GM18526 (cell line): ENCODE data around the gene SLC26A1.

ENCODE experiments used
- POLR2A ChIP-seq: IDR thresholded peaks from 3 replicates; pipeline ENCODE4 v1.6.1; 2011; ENCODE audit not compliant: insufficient read length; ENCODE audit errors: extremely low read depth

The SLC26A1 gene

GRCh38 chr4:986879-987623 lies 6.2 kb downstream of the SLC26A1 start, which contains the start of gene IDUA:
Gene IDUA (plus strand): TSS chr4:987044. CDS start chr4:987085, 41 bp downstream.
- TF ChIP-seq POLR2A, result peak; percentile 43

- TF ChIP-seq POLR2A, result no peak
Observed at GRCh38 chr4:986428-986878, 6.8 kb downstream of the SLC26A1 start.

- no peak for TF ChIP-seq POLR2A
Observed at GRCh38 chr4:985123-985830, 7.9 kb downstream of the SLC26A1 start.

DNA sequence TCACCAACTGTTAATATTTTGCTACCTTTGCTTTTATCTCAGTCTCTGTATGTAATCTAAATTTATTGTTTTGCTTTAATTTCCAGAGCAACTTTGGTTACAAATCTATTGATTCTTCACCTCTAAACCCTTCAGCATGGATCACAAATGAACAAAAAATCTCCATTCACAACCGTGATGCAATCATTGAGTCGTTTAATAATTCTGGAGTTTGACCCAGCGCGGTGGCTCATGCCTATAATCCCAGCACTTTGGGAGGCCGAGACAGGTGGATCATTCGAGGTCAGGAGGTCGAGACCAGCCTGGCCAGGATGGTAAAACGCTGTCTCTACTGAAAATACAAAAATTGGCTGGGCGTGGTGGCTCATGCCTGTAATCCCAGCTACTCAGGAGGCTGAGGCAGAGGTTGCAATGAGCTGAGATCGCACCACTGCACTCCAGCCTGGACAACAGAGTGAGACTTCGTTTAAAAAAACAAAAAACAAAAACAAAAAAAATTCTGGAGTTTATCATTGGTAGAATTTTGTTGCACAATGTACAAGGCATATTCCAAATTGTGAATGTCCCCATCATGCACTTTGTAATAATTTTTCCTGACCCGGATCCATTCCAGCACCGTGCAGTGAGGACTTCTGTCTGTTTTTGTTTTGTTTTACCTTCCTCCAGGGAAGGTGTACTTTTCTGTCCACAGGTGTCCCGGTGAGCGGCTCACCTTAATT lies 8.7 kb downstream of the SLC26A1 start:
- no peak for TF ChIP-seq POLR2A

GRCh38 chr4:982814-983213 lies 10.4 kb downstream of the SLC26A1 start:
- TF ChIP-seq POLR2A, result no peak

GRCh38 chr4:982291-982690 lies 10.9 kb downstream of the SLC26A1 start:
- TF ChIP-seq POLR2A, result no peak

- TF ChIP-seq POLR2A, result no peak
Observed at GRCh38 chr4:978957-979701, 14.1 kb downstream of the SLC26A1 start.

DNA sequence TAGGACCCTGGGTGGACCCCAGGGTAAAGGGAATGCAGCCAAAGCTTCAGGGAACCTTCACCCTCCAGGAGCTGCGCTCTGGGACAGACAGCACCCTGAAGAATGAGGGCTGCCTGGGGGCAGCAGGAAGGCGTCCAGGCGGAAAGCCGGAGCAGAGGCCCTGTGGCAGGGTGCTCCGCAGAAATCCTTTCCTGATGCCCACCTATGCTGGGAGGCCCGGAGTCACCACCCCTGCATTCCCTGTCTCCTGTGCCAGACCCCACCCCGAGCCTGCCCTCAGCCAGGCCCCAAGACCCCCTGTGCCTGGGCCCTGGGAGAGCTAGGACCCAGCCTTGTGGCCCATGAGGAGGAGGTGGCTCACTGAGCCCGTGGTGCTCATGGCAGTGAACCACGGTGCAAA lies 18.5 kb downstream of the SLC26A1 start:
- TF ChIP-seq POLR2A, result no peak

DNA sequence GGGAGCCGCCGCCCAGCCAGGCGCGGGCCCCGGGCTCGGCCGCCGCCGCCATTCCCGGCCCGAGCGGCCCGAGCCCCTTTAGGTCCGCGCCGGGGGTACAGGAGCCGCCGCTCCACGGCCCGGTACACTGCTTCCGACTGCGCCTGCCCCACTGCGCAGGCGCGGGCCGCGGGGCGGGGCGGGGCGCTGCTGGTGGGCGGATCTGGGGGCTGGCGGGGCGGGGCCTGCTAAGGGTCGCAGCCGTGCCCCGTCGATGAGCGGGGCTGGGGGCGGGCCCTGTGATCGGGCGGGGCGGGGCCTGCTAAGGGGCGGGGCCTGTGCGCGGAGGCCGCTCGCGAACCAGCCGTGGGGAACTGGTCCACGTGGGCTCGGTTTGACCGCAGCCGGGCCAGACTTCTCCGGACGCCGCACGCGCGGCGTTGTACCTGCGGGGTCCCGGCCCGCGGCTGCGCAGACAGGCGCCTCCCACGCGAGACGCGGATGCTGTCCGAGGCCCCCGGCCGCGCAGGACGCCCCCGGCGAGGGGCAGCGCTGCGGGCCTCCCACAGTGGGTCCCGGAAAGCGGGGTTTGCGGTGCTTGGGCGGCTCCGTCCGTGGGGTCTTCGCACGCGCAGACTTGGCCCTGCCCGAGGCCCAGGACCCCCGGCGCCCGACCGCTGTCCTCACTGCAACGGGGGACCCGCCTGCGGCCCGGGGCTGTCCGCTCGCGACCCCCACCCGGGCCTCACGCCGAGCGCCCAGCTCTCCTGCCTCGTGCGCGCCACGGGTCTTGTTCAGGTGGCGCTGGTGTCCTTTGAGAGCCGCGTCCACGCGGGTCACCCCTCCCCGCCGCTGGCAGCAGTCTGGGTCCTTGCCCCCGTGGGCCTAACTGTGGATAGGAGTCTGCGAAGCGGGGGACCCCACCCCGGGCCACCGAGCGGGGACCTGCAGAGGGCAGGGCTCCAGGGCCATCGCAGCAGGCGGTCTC lies 19.5 kb downstream of the SLC26A1 start, which contains the start of gene DGKQ:
TSS of gene DGKQ (minus strand) at position 139 of the 967 bp plus-strand sequence. CDS start at position 52, 87 bp downstream.
- TF ChIP-seq POLR2A, result peak; percentile 43

DNA sequence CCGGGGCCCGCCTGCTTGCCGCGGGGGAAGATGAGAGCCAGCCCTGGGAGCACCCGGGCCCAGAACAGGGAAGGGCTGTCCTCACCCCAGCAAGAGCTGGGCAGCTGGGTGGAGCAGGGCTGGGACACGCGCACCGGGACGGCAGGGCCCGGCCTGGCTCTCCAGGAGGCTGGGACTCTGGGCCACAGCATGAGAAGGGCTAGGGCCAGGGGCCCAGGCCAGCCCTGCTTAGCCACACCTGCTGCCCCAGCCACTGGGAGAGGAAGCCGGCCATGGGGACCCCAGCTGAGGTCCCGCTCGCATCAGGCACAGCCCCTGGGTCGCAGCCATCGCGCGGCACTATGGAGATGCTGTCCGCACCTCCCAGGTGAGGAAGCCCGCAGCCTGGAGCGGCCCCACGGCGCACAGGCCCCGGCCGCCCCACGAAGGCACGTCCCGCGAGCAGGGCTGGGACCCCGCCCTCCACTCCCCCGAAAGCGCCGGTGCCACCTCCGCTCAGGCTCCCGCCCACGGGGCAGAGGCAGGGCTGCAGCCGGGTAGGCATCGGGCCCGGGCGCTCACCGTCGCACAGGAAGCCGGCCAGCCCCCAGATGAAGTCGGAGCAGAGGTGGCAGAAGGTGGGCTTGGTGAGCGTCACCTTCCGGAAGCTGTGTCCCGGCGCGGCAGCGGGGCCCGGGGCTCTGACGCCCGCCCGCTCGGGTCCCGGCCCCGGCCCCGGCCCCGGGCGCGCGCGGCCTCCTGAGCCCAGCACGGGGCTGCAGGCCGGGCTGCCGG lies 20.4 kb downstream of the SLC26A1 start:
- TF ChIP-seq POLR2A, result no peak

DNA sequence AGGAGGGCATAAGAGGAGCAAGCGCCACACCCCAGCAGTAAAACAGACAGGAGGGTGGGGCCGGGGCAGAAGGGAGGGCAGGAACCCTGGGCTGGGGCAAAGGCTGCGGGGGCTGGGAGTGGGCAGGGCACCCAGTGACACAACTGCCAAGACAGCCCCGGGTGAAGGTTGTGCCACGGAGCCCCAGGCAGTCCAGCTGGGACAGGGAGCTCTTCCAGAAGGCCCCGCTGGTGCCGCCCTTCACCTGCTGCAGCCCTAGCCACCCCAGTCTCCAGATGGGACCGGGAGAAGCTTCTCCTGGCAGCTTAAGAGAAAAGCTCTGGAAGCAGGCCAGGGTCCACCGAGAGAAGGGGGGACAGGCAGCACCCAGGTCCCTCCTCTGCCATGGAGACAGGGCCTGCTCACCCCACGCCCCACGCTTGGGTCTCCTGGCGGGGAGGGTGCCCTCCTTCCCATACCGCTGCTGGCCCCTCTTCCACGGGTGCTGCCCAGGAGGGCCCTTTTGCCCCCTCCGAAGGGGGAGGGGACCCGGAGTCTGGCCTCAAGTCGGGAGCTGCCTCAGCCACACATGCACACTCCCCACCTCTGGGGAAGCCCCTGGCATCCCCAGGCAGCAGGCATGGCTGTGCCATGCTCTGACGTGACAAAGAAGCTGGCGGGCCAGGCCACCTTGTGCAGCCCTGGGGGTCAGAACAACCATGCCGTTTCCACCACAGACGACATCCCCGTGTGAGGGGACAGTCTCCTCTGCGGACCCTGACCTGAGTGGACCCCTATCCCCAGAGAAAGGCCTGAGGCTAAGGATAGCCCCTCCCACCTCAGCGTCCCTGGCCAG lies 21.3 kb downstream of the SLC26A1 start:
- no peak for TF ChIP-seq POLR2A

DNA sequence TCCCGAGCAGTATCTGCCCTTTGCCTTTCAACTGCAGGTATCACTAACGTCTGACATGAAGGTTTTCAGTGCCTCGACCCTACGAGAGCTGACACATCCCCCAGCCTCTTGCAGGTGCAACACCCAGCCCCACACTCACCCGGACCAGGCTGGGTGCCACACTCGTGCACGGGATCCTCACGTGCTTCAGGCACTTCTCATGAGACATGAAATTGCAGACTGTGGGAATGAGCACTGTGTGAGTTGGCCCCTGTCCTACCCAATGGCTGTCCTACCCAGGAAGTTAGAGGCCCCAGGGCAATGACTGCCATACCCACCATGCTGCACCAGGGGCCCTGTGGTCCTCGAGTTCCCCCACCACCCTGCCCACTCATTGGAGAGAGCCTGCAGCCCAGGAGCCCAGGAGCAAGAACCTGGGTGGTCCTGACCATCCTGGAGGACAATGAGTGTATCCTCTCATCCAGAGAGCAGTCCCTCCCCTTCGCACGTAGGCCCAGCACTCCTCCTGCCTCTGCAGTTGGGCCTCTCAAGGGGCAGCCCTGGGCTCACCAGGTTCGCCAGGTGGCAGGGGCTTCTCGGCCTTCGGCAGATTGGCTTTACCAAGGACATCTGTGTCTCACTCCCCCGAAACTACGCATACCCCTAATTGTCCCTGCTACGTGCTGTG lies 22.2 kb downstream of the SLC26A1 start:
- no peak for TF ChIP-seq POLR2A
